ENCODE measurements around the gene MAST2. TPM values are rescaled to one million over a fixed set of nuclear protein-coding genes. Genes with fewer than 3 reads are reported as not detected.

Gene MAST2
- total RNA-seq, 1 experiment from 2014 or later = 77.0 TPM

DNA sequence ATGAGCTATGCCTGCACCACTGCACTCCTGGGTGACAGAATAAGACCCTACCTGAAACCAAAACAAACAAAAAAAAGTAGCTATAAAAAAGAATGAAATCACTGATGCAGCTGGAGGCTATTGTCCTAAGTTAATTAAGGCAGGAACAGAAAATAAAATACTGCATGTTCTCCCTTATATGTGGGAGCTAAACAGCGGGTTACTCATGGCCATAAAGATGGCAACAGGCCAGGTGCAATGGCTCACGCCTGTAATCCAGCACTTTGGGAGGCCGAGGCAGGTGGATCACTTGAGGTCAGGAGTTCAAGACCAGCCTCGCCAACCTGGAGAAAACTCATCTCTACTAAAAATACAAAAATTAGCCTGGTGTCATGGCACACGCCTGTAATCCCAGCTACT, 176.4 kb downstream of the MAST2 start:
- peaks cover 16% of the 10 kb centered on the region for H3K4me1 ChIP-seq (ENCODE audit: control insufficient read depth, insufficient read depth, low read length)
- no peaks in the 10 kb centered on the region for H3K36me3 ChIP-seq (ENCODE audit: control insufficient read depth, insufficient read depth, low read length)
- no TSS peak for BruUV-seq (replicated peaks)
- TF ChIP-seq POLR2AphosphoS5 (IDR thresholded peaks at IDR 0.05; ENCODE audit: low read depth, low read length) (no peak), SIN3A (IDR thresholded peaks at IDR 0.05; ENCODE audit: borderline replicate concordance, insufficient read depth, low read depth, low read length) (no peak), TCF7L2 (IDR thresholded peaks at IDR 0.05; ENCODE audit: low read depth, low read length) (no peak)
- TF ChIP-seq, protein P1, sequence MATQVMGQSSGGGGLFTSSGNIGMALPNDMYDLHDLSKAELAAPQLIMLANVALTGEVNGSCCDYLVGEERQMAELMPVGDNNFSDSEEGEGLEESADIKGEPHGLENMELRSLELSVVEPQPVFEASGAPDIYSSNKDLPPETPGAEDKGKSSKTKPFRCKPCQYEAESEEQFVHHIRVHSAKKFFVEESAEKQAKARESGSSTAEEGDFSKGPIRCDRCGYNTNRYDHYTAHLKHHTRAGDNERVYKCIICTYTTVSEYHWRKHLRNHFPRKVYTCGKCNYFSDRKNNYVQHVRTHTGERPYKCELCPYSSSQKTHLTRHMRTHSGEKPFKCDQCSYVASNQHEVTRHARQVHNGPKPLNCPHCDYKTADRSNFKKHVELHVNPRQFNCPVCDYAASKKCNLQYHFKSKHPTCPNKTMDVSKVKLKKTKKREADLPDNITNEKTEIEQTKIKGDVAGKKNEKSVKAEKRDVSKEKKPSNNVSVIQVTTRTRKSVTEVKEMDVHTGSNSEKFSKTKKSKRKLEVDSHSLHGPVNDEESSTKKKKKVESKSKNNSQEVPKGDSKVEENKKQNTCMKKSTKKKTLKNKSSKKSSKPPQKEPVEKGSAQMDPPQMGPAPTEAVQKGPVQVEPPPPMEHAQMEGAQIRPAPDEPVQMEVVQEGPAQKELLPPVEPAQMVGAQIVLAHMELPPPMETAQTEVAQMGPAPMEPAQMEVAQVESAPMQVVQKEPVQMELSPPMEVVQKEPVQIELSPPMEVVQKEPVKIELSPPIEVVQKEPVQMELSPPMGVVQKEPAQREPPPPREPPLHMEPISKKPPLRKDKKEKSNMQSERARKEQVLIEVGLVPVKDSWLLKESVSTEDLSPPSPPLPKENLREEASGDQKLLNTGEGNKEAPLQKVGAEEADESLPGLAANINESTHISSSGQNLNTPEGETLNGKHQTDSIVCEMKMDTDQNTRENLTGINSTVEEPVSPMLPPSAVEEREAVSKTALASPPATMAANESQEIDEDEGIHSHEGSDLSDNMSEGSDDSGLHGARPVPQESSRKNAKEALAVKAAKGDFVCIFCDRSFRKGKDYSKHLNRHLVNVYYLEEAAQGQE (IDR thresholded peaks at IDR 0.05; ENCODE audit: insufficient read depth in 1 of 2, low read depth in 2 of 2, low read length in 1 of 2) = no peak
- TF ChIP-seq, protein P2, sequence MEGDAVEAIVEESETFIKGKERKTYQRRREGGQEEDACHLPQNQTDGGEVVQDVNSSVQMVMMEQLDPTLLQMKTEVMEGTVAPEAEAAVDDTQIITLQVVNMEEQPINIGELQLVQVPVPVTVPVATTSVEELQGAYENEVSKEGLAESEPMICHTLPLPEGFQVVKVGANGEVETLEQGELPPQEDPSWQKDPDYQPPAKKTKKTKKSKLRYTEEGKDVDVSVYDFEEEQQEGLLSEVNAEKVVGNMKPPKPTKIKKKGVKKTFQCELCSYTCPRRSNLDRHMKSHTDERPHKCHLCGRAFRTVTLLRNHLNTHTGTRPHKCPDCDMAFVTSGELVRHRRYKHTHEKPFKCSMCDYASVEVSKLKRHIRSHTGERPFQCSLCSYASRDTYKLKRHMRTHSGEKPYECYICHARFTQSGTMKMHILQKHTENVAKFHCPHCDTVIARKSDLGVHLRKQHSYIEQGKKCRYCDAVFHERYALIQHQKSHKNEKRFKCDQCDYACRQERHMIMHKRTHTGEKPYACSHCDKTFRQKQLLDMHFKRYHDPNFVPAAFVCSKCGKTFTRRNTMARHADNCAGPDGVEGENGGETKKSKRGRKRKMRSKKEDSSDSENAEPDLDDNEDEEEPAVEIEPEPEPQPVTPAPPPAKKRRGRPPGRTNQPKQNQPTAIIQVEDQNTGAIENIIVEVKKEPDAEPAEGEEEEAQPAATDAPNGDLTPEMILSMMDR (IDR thresholded peaks at IDR 0.05) = no peak
- H3K27me3 ChIP-seq (ENCODE audit: control insufficient read depth, insufficient read depth, low read length) = no peaks in the 10 kb centered on the region
- intact Hi-C loops (cut with micrococcal nuclease; ENCODE audit: unreplicated experiment) = no loop called here
- DNase-seq (ENCODE audit: low read depth, low spot score) = no peak
- H3K9me3 ChIP-seq (ENCODE audit: control insufficient read depth, insufficient read depth, low read depth, low read length) = no peaks in the 10 kb centered on the region
- in situ Hi-C loops (cut with HindIII; ENCODE audit: low pct_unique_long_range_greater_than_20kb, low sequenced_read_pairs) = no loop called here
- H3K27ac ChIP-seq (ENCODE audit: low read length) = peak overlapping the region; percentile 69
- ChIA-PET CTCF (interaction anchor here (0.6 kb wide), 1 partner anchor 52 kb away, joined by 5 read pairs; no protein-coding TSS in a partner anchor), POLR2A (no interaction called here)
- peak; percentile 56; the same call in 1 of the 2 replicates for ATAC-seq
- H3K4me3 ChIP-seq (ENCODE audit: low read depth in 2 of 2, low read length in 2 of 2) = no peak overlapping the region

DNA sequence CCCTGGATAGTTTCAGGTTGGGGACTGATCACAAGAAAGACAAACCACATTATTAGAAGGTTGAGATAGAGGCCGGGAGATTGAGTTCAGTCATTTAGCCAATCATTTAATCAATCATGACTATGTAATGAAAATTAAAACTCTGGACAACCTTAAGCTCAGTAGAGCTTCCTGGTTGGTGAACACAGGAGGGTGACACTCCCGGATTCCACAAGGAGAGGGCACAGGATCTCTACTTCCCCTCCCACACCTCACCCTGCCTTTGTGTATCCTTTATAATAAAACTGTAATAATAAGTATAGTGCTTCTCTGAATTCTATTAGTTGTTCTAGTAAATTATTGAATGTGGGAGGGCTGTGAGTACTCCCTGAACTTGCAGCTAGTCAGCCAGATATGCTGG, 178.9 kb downstream of the MAST2 start:
- ATAC-seq (no peak), DNase-seq (ENCODE audit: low read depth, low spot score) (no peak)
- intact Hi-C loops (cut with micrococcal nuclease; ENCODE audit: unreplicated experiment) = no loop called here
- in situ Hi-C loops (cut with HindIII; ENCODE audit: low pct_unique_long_range_greater_than_20kb, low sequenced_read_pairs) = no loop called here
- Histone ChIP-seq H3K27me3 (ENCODE audit: control insufficient read depth, insufficient read depth, low read length) (no peaks in the 10 kb centered on the region), H3K9me3 (ENCODE audit: control insufficient read depth, insufficient read depth, low read depth, low read length) (no peaks in the 10 kb centered on the region), H3K4me3 (ENCODE audit: low read depth in 2 of 2, low read length in 2 of 2) (no peak overlapping the region), H3K27ac (ENCODE audit: low read length) (peak overlapping the region; percentile 19), H3K4me1 (ENCODE audit: control insufficient read depth, insufficient read depth, low read length) (peaks cover 16% of the 10 kb centered on the region), H3K36me3 (ENCODE audit: control insufficient read depth, insufficient read depth, low read length) (no peaks in the 10 kb centered on the region)
- no TSS peak for BruUV-seq (replicated peaks)
- TF ChIP-seq, protein P1 (IDR thresholded peaks at IDR 0.05; ENCODE audit: insufficient read depth in 1 of 2, low read depth in 2 of 2, low read length in 1 of 2) = no peak
- no peak for TF ChIP-seq POLR2AphosphoS5 (IDR thresholded peaks at IDR 0.05; ENCODE audit: low read depth, low read length)
- TF ChIP-seq SIN3A (IDR thresholded peaks at IDR 0.05; ENCODE audit: borderline replicate concordance, insufficient read depth, low read depth, low read length) = no peak
- no peak for TF ChIP-seq TCF7L2 (IDR thresholded peaks at IDR 0.05; ENCODE audit: low read depth, low read length)
- TF ChIP-seq, protein P2 (IDR thresholded peaks at IDR 0.05) = no peak
- ChIA-PET CTCF (no interaction called here), POLR2A (no interaction called here)
